ENCODE results near the gene QSOX2.

GRCh38 chr9:136170006-136170901 is 75.4 kb downstream of the QSOX2 start:
- TF ChIP-seq GATA2 (IDR thresholded peaks at IDR 0.05; ENCODE audit: low read depth, low read length) (no peak), GATA3 (IDR thresholded peaks at IDR 0.05; ENCODE audit: low read depth, low read length) (no peak)
